DOHH2 (cell line): ENCODE results near the gene ODAD4.

Experiments used
- H3F3A ChIP-seq: fragments of 200-600 bp; sonication (generic), shearing (Covaris generic); 2 replicates; pipeline ENCODE4 v1.6.0; 2016; ENCODE audit warnings: antibody characterized with exemption, mild to moderate bottlenecking; ENCODE audit not compliant: control insufficient read depth, insufficient read depth
- H3K27ac ChIP-seq: fragments of 200-600 bp; sonication (generic); 2 replicates; pipeline ENCODE4 v1.5.1; 2014; ENCODE audit warnings: low read depth, mild to moderate bottlenecking, low read length, moderate library complexity
- H3K27me3 ChIP-seq: fragments of 200-600 bp; sonication (generic); 2 replicates; pipeline ENCODE4 v1.6.1; 2014; ENCODE audit warnings: mild to moderate bottlenecking, low read length, mixed read lengths; ENCODE audit not compliant: control insufficient read depth
- H3K36me3 ChIP-seq: fragments of 200-600 bp; sonication (generic); 2 replicates; pipeline ENCODE4 v1.6.1; 2014; ENCODE audit warnings: mild to moderate bottlenecking, low read length, moderate library complexity, mixed read lengths; ENCODE audit not compliant: control insufficient read depth
- H3K4me1 ChIP-seq: fragments of 200-600 bp; sonication (generic); 2 replicates; pipeline ENCODE4 v1.6.1; 2014; ENCODE audit warnings: mild to moderate bottlenecking, low read length, mixed read lengths; ENCODE audit not compliant: control insufficient read depth
- H3K4me2 ChIP-seq: fragments of 200-600 bp; sonication (generic); 2 replicates; pipeline ENCODE4 v1.6.0; 2014; ENCODE audit warnings: mild to moderate bottlenecking, low read length, moderate library complexity
- H3K4me3 ChIP-seq: fragments of 200-600 bp; sonication (generic); 2 replicates; pipeline ENCODE4 v1.5.1; 2014; ENCODE audit warnings: mild to moderate bottlenecking, low read length, mixed read lengths
- H3K79me2 ChIP-seq: fragments of 200-600 bp; sonication (generic); 2 replicates; pipeline ENCODE4 v1.6.1; 2014; ENCODE audit warnings: mild to moderate bottlenecking, low read length, mixed read lengths; ENCODE audit not compliant: control insufficient read depth
- H3K9me2 ChIP-seq: fragments of 200-600 bp; sonication (generic); replicated peaks from 2 replicates; pipeline ENCODE4 v1.6.1; 2014; ENCODE audit warnings: mild to moderate bottlenecking, low read length, mixed read lengths; ENCODE audit not compliant: control insufficient read depth
- H3K9me3 ChIP-seq: fragments of 200-600 bp; sonication (generic); 2 replicates; pipeline ENCODE4 v1.6.1; 2014; ENCODE audit warnings: antibody characterized with exemption, low read length, mixed read lengths; ENCODE audit not compliant: control insufficient read depth, insufficient read depth
- H4K20me1 ChIP-seq: fragments of 200-600 bp; sonication (generic); 2 replicates; pipeline ENCODE4 v1.6.0; 2014; ENCODE audit warnings: low read depth, mild to moderate bottlenecking, antibody characterized with exemption, low read length, moderate library complexity; ENCODE audit not compliant: control insufficient read depth, insufficient read depth
- EZH2phosphoT487 ChIP-seq: fragments of 200-600 bp; sonication (generic); IDR thresholded peaks from 2 replicates; pipeline ENCODE4 v1.6.1; 2017; ENCODE audit warnings: borderline replicate concordance, mild to moderate bottlenecking, antibody characterized with exemption, low read length, moderate library complexity, mixed read lengths
- TF ChIP-seq, protein P1 (sequence below): fragments of 200-600 bp; sonication (generic); IDR thresholded peaks from one replicate; pipeline ENCODE4 v1.5.1; 2014; ENCODE audit warnings: antibody characterized with exemption, mild to moderate bottlenecking, low read depth, low read length; ENCODE audit not compliant: poor library complexity, severe bottlenecking

The ODAD4 gene, protein sequence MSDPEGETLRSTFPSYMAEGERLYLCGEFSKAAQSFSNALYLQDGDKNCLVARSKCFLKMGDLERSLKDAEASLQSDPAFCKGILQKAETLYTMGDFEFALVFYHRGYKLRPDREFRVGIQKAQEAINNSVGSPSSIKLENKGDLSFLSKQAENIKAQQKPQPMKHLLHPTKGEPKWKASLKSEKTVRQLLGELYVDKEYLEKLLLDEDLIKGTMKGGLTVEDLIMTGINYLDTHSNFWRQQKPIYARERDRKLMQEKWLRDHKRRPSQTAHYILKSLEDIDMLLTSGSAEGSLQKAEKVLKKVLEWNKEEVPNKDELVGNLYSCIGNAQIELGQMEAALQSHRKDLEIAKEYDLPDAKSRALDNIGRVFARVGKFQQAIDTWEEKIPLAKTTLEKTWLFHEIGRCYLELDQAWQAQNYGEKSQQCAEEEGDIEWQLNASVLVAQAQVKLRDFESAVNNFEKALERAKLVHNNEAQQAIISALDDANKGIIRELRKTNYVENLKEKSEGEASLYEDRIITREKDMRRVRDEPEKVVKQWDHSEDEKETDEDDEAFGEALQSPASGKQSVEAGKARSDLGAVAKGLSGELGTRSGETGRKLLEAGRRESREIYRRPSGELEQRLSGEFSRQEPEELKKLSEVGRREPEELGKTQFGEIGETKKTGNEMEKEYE

DNA sequence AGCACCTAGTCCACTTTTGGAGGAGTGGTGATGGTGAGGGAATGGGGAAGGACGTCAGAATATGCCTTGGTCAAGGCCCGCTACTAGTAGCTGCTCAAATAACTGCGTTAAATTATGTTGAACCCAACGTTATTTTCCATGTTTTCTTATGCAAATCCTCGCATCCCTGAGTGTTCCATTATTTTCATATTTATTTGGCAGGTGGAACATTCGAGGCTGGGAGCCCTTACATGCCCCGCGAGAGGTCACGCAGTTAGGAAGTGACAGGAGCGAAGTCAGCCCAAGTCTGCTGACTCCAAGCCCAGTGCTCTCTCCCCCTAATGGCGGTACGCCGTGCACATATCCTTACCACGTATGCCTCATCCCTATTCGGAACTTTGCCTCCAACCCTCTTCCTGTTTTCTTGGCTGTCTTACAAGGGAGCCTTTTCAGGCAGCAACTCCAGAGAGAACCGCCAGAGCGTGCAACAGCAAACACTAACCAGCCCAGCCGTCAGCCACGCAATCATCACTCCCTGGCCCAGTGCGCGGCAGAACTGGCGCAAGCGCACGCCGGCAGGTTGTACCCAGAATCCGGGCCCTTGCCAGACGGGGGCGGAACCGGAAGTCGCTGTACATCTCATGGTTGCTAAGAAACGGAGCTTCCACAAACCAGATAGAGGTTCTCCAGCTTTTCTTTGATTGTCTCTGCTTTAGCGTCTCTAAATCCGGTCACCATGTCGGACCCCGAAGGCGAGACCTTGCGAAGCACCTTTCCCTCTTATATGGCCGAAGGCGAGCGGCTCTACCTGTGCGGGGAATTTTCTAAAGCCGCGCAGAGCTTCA, at the start of gene ODAD4:
TSS of gene ODAD4 (plus strand) at position 609 of the 824 bp plus-strand sequence. CDS start at position 716, 107 bp downstream.
- no peak for TF ChIP-seq EZH2phosphoT487
- TF ChIP-seq, protein P1, sequence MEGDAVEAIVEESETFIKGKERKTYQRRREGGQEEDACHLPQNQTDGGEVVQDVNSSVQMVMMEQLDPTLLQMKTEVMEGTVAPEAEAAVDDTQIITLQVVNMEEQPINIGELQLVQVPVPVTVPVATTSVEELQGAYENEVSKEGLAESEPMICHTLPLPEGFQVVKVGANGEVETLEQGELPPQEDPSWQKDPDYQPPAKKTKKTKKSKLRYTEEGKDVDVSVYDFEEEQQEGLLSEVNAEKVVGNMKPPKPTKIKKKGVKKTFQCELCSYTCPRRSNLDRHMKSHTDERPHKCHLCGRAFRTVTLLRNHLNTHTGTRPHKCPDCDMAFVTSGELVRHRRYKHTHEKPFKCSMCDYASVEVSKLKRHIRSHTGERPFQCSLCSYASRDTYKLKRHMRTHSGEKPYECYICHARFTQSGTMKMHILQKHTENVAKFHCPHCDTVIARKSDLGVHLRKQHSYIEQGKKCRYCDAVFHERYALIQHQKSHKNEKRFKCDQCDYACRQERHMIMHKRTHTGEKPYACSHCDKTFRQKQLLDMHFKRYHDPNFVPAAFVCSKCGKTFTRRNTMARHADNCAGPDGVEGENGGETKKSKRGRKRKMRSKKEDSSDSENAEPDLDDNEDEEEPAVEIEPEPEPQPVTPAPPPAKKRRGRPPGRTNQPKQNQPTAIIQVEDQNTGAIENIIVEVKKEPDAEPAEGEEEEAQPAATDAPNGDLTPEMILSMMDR = peak; percentile 46
- Histone ChIP-seq H3K4me3 (peak within 1 kb of the TSS; percentile 89), H3K27ac (peak within 1 kb of the TSS; percentile 45), H3K4me1 (peaks cover 51% of the 10 kb centered on the region), H4K20me1 (no peaks in the 10 kb centered on the region), H3K4me2 (peak within 1 kb of the TSS; percentile 84), H3K27me3 (no peaks in the 10 kb centered on the region), H3K79me2 (peaks cover 21% of the 10 kb centered on the region), H3K9me3 (no peaks in the 10 kb centered on the region), H3K36me3 (no peaks in the 10 kb centered on the region), H3F3A (peaks cover 5% of the 10 kb centered on the region; the same call in 1 of the 2 replicates), H3K9me2 (no peaks in the 10 kb centered on the region)

DNA sequence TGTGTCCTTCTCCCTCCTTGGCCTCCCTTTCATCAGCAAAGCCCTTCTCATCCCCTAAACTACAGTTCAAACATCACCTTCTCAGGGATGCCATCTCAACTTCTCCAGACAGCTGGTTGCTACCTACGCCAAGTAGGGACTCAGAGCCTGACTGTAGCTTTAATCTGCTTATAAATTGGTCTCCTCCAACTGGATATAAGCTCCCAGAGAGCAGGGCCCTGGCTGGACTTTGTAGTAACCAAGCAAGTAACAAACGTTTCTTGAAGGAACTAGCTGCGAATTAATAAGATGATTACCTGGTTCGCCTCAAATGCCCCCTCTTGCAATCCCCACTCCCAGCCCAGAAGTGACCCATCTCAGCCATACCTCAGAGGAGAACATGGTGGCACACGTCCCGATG, 47.7 kb upstream of the ODAD4 start:
- Histone ChIP-seq H3K4me3 (no peak overlapping the region), H3K27ac (no peak overlapping the region), H3K4me1 (no peaks in the 10 kb centered on the region), H3F3A (no peaks in the 10 kb centered on the region), H3K79me2 (peaks cover 2% of the 10 kb centered on the region; the same call in 1 of the 2 replicates), H4K20me1 (0 out of 2 replicates have a peak, but pooled peaks cover 9% of the 10 kb centered on the region), H3K36me3 (peaks cover 91% of the 10 kb centered on the region), H3K9me3 (no peaks in the 10 kb centered on the region), H3K9me2 (no peaks in the 10 kb centered on the region), H3K4me2 (no peak overlapping the region), H3K27me3 (no peaks in the 10 kb centered on the region)
- TF ChIP-seq EZH2phosphoT487 = no peak
- TF ChIP-seq, protein P1 = no peak

DNA sequence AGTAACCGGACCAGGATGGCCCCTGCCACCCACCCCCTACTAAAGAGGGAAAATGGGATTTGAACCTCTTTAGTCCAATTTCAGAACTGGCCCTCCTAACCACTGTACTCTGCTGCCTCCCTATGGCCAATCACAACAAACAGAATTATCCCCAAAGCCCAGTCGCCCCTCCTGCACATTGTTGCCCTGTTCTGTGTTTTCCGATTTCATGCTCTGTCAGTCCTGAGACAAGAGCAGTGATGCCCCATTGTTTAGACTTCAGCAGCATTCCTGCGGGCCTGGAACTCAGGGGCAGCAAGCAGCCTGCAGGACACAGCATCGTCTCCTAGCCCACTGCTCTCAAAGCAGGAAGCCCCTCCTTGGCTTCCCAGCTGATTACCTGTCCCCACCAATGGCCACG, 44.7 kb upstream of the ODAD4 start:
- Histone ChIP-seq H3K4me2 (no peak overlapping the region), H3F3A (no peaks in the 10 kb centered on the region), H3K36me3 (peaks cover 87% of the 10 kb centered on the region), H3K79me2 (no peaks in the 10 kb centered on the region; the same call in 1 of the 2 replicates), H3K9me3 (no peaks in the 10 kb centered on the region), H4K20me1 (0 out of 2 replicates have a peak, but pooled peaks cover 6% of the 10 kb centered on the region), H3K4me3 (no peak overlapping the region), H3K9me2 (no peaks in the 10 kb centered on the region), H3K27ac (no peak overlapping the region), H3K4me1 (no peaks in the 10 kb centered on the region), H3K27me3 (no peaks in the 10 kb centered on the region)
- TF ChIP-seq, protein P1 = peak; percentile 40
- no peak for TF ChIP-seq EZH2phosphoT487
